Liver (tissue), 9 donors: ENCODE measurements around the gene ITPKC. TPM values are rescaled to one million over a fixed set of nuclear protein-coding genes. Genes with fewer than 3 reads are reported as not detected.
"Not testable (repeated sequence)": the region's sequence is repeated elsewhere in the genome, so short reads cannot be mapped to it uniquely, and the experiment has no call there.

Experiments used
- DNase-seq: peaks from one replicate; pipeline ENCODE4 v3.0.0-alpha.2; 2017; ENCODE audit warnings: low spot score
- H3K27ac ChIP-seq, 2 donors: one replicate each; pipeline ENCODE4 v1.7.0; 2013; ENCODE audit warnings: inconsistent platforms in 2 of 2, low read length in 2 of 2, control low read depth in 1 of 2, low read depth in 1 of 2, mild to moderate bottlenecking in 1 of 2
- H3K27me3 ChIP-seq, 4 donors: one replicate each; pipeline versions ENCODE4 v1.6.1 to v1.7.0; 2013; ENCODE audit warnings: low read length in 3 of 4, inconsistent platforms in 1 of 4, mild to moderate bottlenecking in 1 of 4, moderate library complexity in 1 of 4; ENCODE audit not compliant: control insufficient read depth in 4 of 4, insufficient read depth in 4 of 4
- H3K36me3 ChIP-seq, 4 donors: one replicate each; pipeline versions ENCODE4 v1.6.1 to v1.7.0; 2013; ENCODE audit warnings: low read length in 3 of 4, mild to moderate bottlenecking in 3 of 4, low read depth in 1 of 4, moderate library complexity in 1 of 4; ENCODE audit not compliant: control insufficient read depth in 4 of 4, insufficient read depth in 3 of 4
- H3K4me1 ChIP-seq, 4 donors: one replicate each; pipeline versions ENCODE4 v1.6.1 to v1.7.0; 2013; ENCODE audit warnings: low read length in 3 of 4, mild to moderate bottlenecking in 3 of 4, moderate library complexity in 1 of 4; ENCODE audit not compliant: control insufficient read depth in 4 of 4, insufficient read depth in 4 of 4
- H3K4me3 ChIP-seq, 3 donors: one replicate each; pipeline versions ENCODE4 v1.6.1 to v1.7.0; 2013; ENCODE audit warnings: low read length in 3 of 3, control low read depth in 1 of 3, low read depth in 1 of 3, mild to moderate bottlenecking in 1 of 3
- H3K9ac ChIP-seq, 2 donors: one replicate each; pipeline ENCODE4 v1.7.0; 2013; ENCODE audit warnings: low read length in 2 of 2, mild to moderate bottlenecking in 2 of 2, moderate library complexity in 2 of 2, control low read depth in 1 of 2, low read depth in 1 of 2
- H3K9me3 ChIP-seq, 4 donors: one replicate each; pipeline versions ENCODE4 v1.6.1 to v1.7.0; 2013; ENCODE audit warnings: low read length in 3 of 4; ENCODE audit not compliant: control insufficient read depth in 4 of 4
- EGR1 ChIP-seq, 2 donors: IDR thresholded peaks; 2 replicates each; pipeline ENCODE4 v1.6.1; 2016 to 2018; ENCODE audit warnings: antibody characterized with exemption in 2 of 2, low read depth in 2 of 2
- FOXA1 ChIP-seq: IDR thresholded peaks from 2 replicates; pipeline ENCODE4 v1.6.1; 2016; ENCODE audit warnings: antibody characterized with exemption
- FOXA2 ChIP-seq: IDR thresholded peaks from 2 replicates; pipeline ENCODE4 v1.6.1; 2016; ENCODE audit warnings: antibody characterized with exemption
- GABPA ChIP-seq, 2 donors: IDR thresholded peaks in 1 of 2; conservative IDR thresholded peaks in 1 of 2; 2 replicates each; pipeline ENCODE4 v1.6.1; 2016; ENCODE audit warnings: antibody characterized with exemption in 2 of 2, mild to moderate bottlenecking in 1 of 2, moderate library complexity in 1 of 2
- HNF4G ChIP-seq: IDR thresholded peaks from 2 replicates; pipeline ENCODE4 v1.6.1; 2016; ENCODE audit warnings: antibody characterized with exemption
- JUND ChIP-seq, 2 donors: IDR thresholded peaks; 2 replicates each; pipeline ENCODE4 v1.6.1; 2016; ENCODE audit warnings: antibody characterized with exemption in 2 of 2
- MAX ChIP-seq: IDR thresholded peaks from 2 replicates; pipeline ENCODE4 v1.6.1; 2016; ENCODE audit warnings: antibody characterized with exemption
- NR2F2 ChIP-seq: IDR thresholded peaks from 2 replicates; pipeline ENCODE4 v1.6.1; 2016; ENCODE audit warnings: antibody characterized with exemption
- RAD21 ChIP-seq, 2 donors: IDR thresholded peaks; 2 replicates each; pipeline ENCODE4 v1.6.1; 2016; ENCODE audit warnings: antibody characterized with exemption in 2 of 2, mild to moderate bottlenecking in 2 of 2
- REST ChIP-seq: IDR thresholded peaks from 2 replicates; pipeline ENCODE4 v1.6.1; 2016; ENCODE audit warnings: antibody characterized with exemption, mild to moderate bottlenecking
- RXRA ChIP-seq, 2 donors: IDR thresholded peaks; 2 replicates each; pipeline ENCODE4 v1.6.1; 2017 to 2018; ENCODE audit warnings: antibody characterized with exemption in 2 of 2, mild to moderate bottlenecking in 1 of 2
- SP1 ChIP-seq: IDR thresholded peaks from 2 replicates; pipeline ENCODE4 v1.6.1; 2018; ENCODE audit warnings: antibody characterized with exemption, mild to moderate bottlenecking
- TAF1 ChIP-seq: conservative IDR thresholded peaks from 2 replicates; pipeline ENCODE4 v1.6.1; 2016; ENCODE audit warnings: antibody characterized with exemption, mild to moderate bottlenecking
- YY1 ChIP-seq: IDR thresholded peaks from 2 replicates; pipeline ENCODE4 v1.6.1; 2016; ENCODE audit warnings: antibody characterized with exemption, mild to moderate bottlenecking
- ZBTB33 ChIP-seq: IDR thresholded peaks from 2 replicates; pipeline ENCODE4 v1.6.1; 2016; ENCODE audit warnings: antibody characterized with exemption
- WGBS: extraction: QIAGEN DNeasy Blood & Tissue Kit; methylation state at CpG from one replicate; pipeline ENCODE4 v1.1.7; 2013; 5-methylcytosine and 5-hydroxymethylcytosine counted together
- polyA plus RNA-seq, 2 donors: library from polyadenylated mRNA; stranded (reverse) in 1 of 2; unstranded in 1 of 2; fragments of 200-250 nt in 1 of 2; fragments of >200 nt in 1 of 2; fragmentation: Nextera tagmentation in 1 of 2; extraction: Ambion mirVana in 1 of 2; gene quantifications; one replicate each; pipeline versions ENCODE4 v1.2.1 to v1.2.3, GENCODE V29; 2013 to 2015
- total RNA-seq, 2 donors: library from RNA; depleted of rRNA; stranded (reverse); fragments of >200 nt; gene quantifications; one replicate each; pipeline ENCODE4 v1.2.3, GENCODE V29; 2014
- TF ChIP-seq, protein P1 (sequence below): fragments of 150-350 bp; IDR thresholded peaks from 2 replicates; pipeline ENCODE4 v1.5.1; 2017; ENCODE audit warnings: improper control_type of control experiment, low read depth, low read length; ENCODE audit not compliant: missing input control
- donor health status: healthy.
- donor health status: healthy.
- donor health status: healthy.
- donor health status: healthy.
- donor health status: healthy.

Gene ITPKC
- total and polyA plus RNA-seq, 4 donors, result 4.2 to 12.5 (median 7.7) TPM

DNA sequence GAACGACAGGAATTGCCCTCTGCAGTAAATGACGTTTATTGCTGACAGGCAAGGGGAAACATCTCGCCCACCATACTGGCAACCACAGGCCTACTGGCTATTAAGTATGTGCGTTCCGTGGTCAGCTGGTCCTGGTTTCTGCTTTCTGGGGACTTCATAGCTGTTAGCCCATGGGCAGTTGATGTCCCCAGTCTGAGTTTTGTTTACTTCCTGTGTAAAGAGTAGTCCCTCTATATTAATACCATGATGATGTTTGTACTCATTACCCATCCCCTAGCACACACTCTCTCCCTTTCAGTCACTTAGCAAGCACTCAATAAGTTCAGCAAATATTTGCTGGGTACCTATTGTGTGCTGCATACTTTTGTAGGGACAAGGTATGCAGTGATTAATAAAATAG is 52.0 kb downstream of the ITPKC start (continued):
- TF ChIP-seq, protein P1, sequence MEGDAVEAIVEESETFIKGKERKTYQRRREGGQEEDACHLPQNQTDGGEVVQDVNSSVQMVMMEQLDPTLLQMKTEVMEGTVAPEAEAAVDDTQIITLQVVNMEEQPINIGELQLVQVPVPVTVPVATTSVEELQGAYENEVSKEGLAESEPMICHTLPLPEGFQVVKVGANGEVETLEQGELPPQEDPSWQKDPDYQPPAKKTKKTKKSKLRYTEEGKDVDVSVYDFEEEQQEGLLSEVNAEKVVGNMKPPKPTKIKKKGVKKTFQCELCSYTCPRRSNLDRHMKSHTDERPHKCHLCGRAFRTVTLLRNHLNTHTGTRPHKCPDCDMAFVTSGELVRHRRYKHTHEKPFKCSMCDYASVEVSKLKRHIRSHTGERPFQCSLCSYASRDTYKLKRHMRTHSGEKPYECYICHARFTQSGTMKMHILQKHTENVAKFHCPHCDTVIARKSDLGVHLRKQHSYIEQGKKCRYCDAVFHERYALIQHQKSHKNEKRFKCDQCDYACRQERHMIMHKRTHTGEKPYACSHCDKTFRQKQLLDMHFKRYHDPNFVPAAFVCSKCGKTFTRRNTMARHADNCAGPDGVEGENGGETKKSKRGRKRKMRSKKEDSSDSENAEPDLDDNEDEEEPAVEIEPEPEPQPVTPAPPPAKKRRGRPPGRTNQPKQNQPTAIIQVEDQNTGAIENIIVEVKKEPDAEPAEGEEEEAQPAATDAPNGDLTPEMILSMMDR, result no peak
- TF ChIP-seq MAX, result no peak
- TF ChIP-seq GABPA (IDR thresholded peaks at IDR 0.05 in 1 of 2, conservative IDR thresholded peaks at IDR 0.05 in 1 of 2), result no peak

DNA sequence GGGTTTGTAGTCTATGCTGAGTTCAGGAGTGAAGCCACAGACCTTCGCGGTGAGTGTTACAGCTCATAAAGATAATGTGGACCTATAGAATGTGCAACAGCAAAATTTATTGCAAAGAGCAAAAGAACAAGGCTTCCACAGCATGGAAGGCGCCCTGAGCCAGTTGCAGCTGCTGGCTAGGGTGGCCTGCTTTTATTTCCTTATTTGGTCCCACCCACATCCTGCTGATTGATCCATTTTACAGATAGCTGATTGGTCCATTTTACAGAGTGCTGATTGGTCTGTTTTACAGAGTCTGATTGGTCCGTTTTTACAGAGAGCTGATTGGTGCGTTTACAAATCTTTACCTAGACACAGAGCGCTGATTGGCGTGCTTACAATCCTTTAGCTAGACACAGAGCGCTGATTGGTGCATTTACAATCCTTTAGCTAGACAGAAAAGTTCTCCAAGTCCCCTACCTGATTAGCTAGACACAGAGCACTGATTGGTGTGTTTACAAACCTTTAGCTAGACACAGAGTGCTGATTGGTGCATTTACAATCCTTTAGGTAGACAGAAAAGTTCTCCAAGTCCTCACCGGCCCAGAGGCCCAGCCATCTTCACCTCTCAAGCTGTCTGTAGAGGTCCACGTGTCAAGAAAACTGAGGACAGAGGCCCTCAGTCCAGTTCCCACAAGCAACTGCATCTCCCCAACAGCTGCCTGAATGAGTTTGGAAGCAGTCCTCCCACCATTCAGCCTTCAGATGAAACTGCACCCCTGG is 54.4 kb downstream of the ITPKC start:
- H3K4me3 ChIP-seq, H3K27me3 ChIP-seq, H3K9me3 ChIP-seq, H3K27ac ChIP-seq, H3K9ac ChIP-seq, H3K36me3 ChIP-seq, DNase-seq, H3K4me1 ChIP-seq: not testable (repeated sequence)
- 96% methylated on average over 10 of the region's 10 CpGs for WGBS

- Histone ChIP-seq H3K27me3 (no peaks in the 10 kb centered on the region), H3K9ac (no peak within 1 kb of the TSS), H3K4me3 (no peak within 1 kb of the TSS), H3K4me1 (peaks cover 0 to 19% (median 13%) of the 10 kb centered on the region in 4 donors), H3K9me3 (no peaks in the 10 kb centered on the region), H3K36me3 (peaks cover 0 to 3% (median 0%) of the 10 kb centered on the region in 4 donors), H3K27ac (no peak within 1 kb of the TSS)
- TF ChIP-seq FOXA1, result no peak
- TF ChIP-seq EGR1 (IDR thresholded peaks at IDR 0.05; ENCODE audit: low read depth in 2 of 2), result no peak
- TF ChIP-seq YY1, result no peak
- no peak for TF ChIP-seq GABPA (IDR thresholded peaks at IDR 0.05 in 1 of 2, conservative IDR thresholded peaks at IDR 0.05 in 1 of 2)
- no peak for TF ChIP-seq HNF4G
- TF ChIP-seq TAF1, result no peak
- TF ChIP-seq RAD21 (IDR thresholded peaks at IDR 0.05), result no peak
- no peak for TF ChIP-seq ZBTB33
- TF ChIP-seq RXRA (IDR thresholded peaks at IDR 0.05), result no peak
- no peak for TF ChIP-seq REST
- no peak for TF ChIP-seq NR2F2
- no peak for TF ChIP-seq SP1
- TF ChIP-seq, protein P1, result no peak
- no peak for TF ChIP-seq MAX
- no peak for TF ChIP-seq FOXA2
- TF ChIP-seq JUND (IDR thresholded peaks at IDR 0.05), result no peak
- 92% methylated on average over 9 of the region's 9 CpGs for WGBS
- no peak for DNase-seq
Observed at GRCh38 chr19:40774916-40775631, 58.2 kb downstream of the ITPKC start, which contains the start of gene MIA. Gene MIA, plus strand, starts transcription at chr19:40775521. Its CDS starts 22 bp downstream, at chr19:40775543.
